Neural progenitor cell (in vitro differentiated cells): ENCODE data around the gene FAM221A. TPM values are rescaled to one million over a fixed set of nuclear protein-coding genes. Genes with fewer than 3 reads are reported as not detected.
A peak's percentile ranks its signal among the peaks of the same experiment; 100 is the strongest.

Source experiments
- DNase-seq: peaks from one replicate; pipeline ENCODE4 v3.0.0-alpha.2; 2016; ENCODE audit warnings: low spot score
- H2AFZ ChIP-seq: fragments of 200-600 bp; sonication (generic); replicated peaks from 2 replicates; pipeline ENCODE4 v1.6.1; 2016; ENCODE audit warnings: antibody characterized with exemption
- H3F3A ChIP-seq: fragments of 200-600 bp; sonication (generic); 2 replicates; pipeline ENCODE4 v1.6.1; 2016; ENCODE audit warnings: antibody characterized with exemption, low read depth
- H3K27ac ChIP-seq: fragments of 200-600 bp; sonication (generic); 2 replicates; pipeline ENCODE4 v1.5.1; 2016; ENCODE audit warnings: mild to moderate bottlenecking
- H3K27me3 ChIP-seq: fragments of 200-600 bp; sonication (generic); 2 replicates; pipeline ENCODE4 v1.6.1; 2016; ENCODE audit warnings: mild to moderate bottlenecking, moderate library complexity
- H3K36me3 ChIP-seq: fragments of 200-600 bp; sonication (generic); 2 replicates; pipeline ENCODE4 v1.5.1; 2016
- H3K4me1 ChIP-seq: fragments of 200-600 bp; sonication (generic); 2 replicates; pipeline ENCODE4 v1.6.1; 2016; ENCODE audit warnings: mixed run types
- H3K4me2 ChIP-seq: fragments of 200-600 bp; sonication (generic); 2 replicates; pipeline ENCODE4 v1.6.1; 2016
- H3K4me3 ChIP-seq: fragments of 200-600 bp; sonication (generic); 2 replicates; pipeline ENCODE4 v1.5.1; 2016
- H3K79me2 ChIP-seq: fragments of 200-600 bp; sonication (generic); 2 replicates; pipeline ENCODE4 v1.6.1; 2016; ENCODE audit warnings: low read depth
- H3K9ac ChIP-seq: fragments of 200-600 bp; sonication (generic); 2 replicates; pipeline ENCODE4 v1.6.1; 2016
- H3K9me3 ChIP-seq: fragments of 200-600 bp; sonication (generic); 2 replicates; pipeline ENCODE4 v1.5.1; 2016; ENCODE audit warnings: low read depth
- H4K20me1 ChIP-seq: fragments of 200-600 bp; sonication (generic); 2 replicates; pipeline ENCODE4 v1.6.1; 2016; ENCODE audit warnings: low read depth
- H3K27ac Mint-ChIP-seq: 3 replicates; pipeline ENCODE4 v1.8.0; 2021; ENCODE audit warnings: mixed read lengths
- H3K27me3 Mint-ChIP-seq: 2 replicates; pipeline ENCODE4 v1.8.0; 2022; ENCODE audit warnings: low read depth, mild to moderate bottlenecking, inconsistent platforms, moderate library complexity, mixed read lengths; ENCODE audit not compliant: insufficient read depth
- H3K36me3 Mint-ChIP-seq: 3 replicates; pipeline ENCODE4 v1.8.0; 2021; ENCODE audit warnings: mixed read lengths
- H3K4me1 Mint-ChIP-seq: 3 replicates; pipeline ENCODE4 v1.8.0; 2021; ENCODE audit warnings: mixed read lengths
- H3K4me3 Mint-ChIP-seq: 3 replicates; pipeline ENCODE4 v1.8.0; 2021; ENCODE audit warnings: mild to moderate bottlenecking, moderate library complexity, mixed read lengths
- H3K9me3 Mint-ChIP-seq: 3 replicates; pipeline ENCODE4 v1.8.0; 2020; ENCODE audit warnings: mixed read lengths
- CTCF ChIP-seq: fragments of 200-600 bp; sonication (generic); IDR thresholded peaks from 2 replicates; pipeline ENCODE4 v1.5.1; 2017; ENCODE audit warnings: antibody characterized with exemption, mild to moderate bottlenecking
- EZH2 ChIP-seq: fragments of 200-600 bp; sonication (generic); IDR thresholded peaks from 2 replicates; pipeline ENCODE4 v1.6.1; 2017; ENCODE audit warnings: antibody characterized with exemption, mild to moderate bottlenecking, moderate library complexity
- EZH2phosphoT487 ChIP-seq: fragments of 200-600 bp; sonication (generic); IDR thresholded peaks from 2 replicates; pipeline ENCODE4 v1.6.1; 2017; ENCODE audit warnings: antibody characterized with exemption
- total RNA-seq: library from RNA; depleted of rRNA; stranded (reverse); fragments of >200 nt; gene quantifications from 2 replicates; pipeline ENCODE4 v1.2.3, GENCODE V29; 2015; ENCODE audit warnings: low replicate concordance

Gene FAM221A
- total RNA-seq, 1 donor from 2014 or later, result 26.2 TPM

GRCh38 chr7:23691320-23691719 is 11.3 kb downstream of the FAM221A start:
- Mint-ChIP-seq H3K27me3 (no peaks in the 10 kb centered on the region), H3K4me3 (no peak overlapping the region), H3K4me1 (no peaks in the 10 kb centered on the region), H3K36me3 (peaks cover 36% of the 10 kb centered on the region), H3K9me3 (no peaks in the 10 kb centered on the region), H3K27ac (no peak overlapping the region)
- H4K20me1 ChIP-seq, result no peaks in the 10 kb centered on the region
- H3K27me3 ChIP-seq, result no peaks in the 10 kb centered on the region
- DNase-seq, result no peak
- TF ChIP-seq CTCF (no peak), EZH2phosphoT487 (no peak), EZH2 (no peak)
- peak overlapping the region; percentile 45 for H3K27ac ChIP-seq
- H3K4me3 ChIP-seq, result no peak overlapping the region
- H3K9ac ChIP-seq, result no peak overlapping the region
- peaks cover 17% of the 10 kb centered on the region for H3K36me3 ChIP-seq
- peaks cover 7% of the 10 kb centered on the region for H3K79me2 ChIP-seq
- no peaks in the 10 kb centered on the region for H3K4me1 ChIP-seq
- H3F3A ChIP-seq, result no peaks in the 10 kb centered on the region
- no peak overlapping the region for H2AFZ ChIP-seq
- no peak overlapping the region for H3K4me2 ChIP-seq
- no peaks in the 10 kb centered on the region for H3K9me3 ChIP-seq

GRCh38 chr7:23693224-23693623 is 13.2 kb downstream of the FAM221A start:
- H3K9me3 ChIP-seq, result no peaks in the 10 kb centered on the region
- peaks cover 33% of the 10 kb centered on the region for H3K36me3 Mint-ChIP-seq
- no peak overlapping the region for H3K4me3 Mint-ChIP-seq
- no peaks in the 10 kb centered on the region for H3K4me1 ChIP-seq
- no peaks in the 10 kb centered on the region for H4K20me1 ChIP-seq
- H3K79me2 ChIP-seq, result no peaks in the 10 kb centered on the region
- H3K36me3 ChIP-seq, result peaks cover 17% of the 10 kb centered on the region
- H3K27ac ChIP-seq, result no peak overlapping the region
- DNase-seq, result no peak
- no peak overlapping the region for H3K27ac Mint-ChIP-seq
- no peak overlapping the region for H3K4me2 ChIP-seq
- H3K4me1 Mint-ChIP-seq, result no peaks in the 10 kb centered on the region
- no peaks in the 10 kb centered on the region for H3K9me3 Mint-ChIP-seq
- no peak overlapping the region for H3K9ac ChIP-seq
- TF ChIP-seq EZH2 (no peak), CTCF (no peak), EZH2phosphoT487 (no peak)
- no peaks in the 10 kb centered on the region for H3F3A ChIP-seq
- H3K27me3 Mint-ChIP-seq, result no peaks in the 10 kb centered on the region
- H3K4me3 ChIP-seq, result no peak overlapping the region
- no peak overlapping the region for H2AFZ ChIP-seq
- no peaks in the 10 kb centered on the region for H3K27me3 ChIP-seq

GRCh38 chr7:23696916-23697441 is 17.0 kb downstream of the FAM221A start:
- peak; percentile 80 for DNase-seq
- Histone ChIP-seq H3K27ac (no peak overlapping the region), H3K4me2 (no peak overlapping the region), H3K9ac (no peak overlapping the region), H3K36me3 (peaks cover 9% of the 10 kb centered on the region), H3K27me3 (no peaks in the 10 kb centered on the region), H3K79me2 (no peaks in the 10 kb centered on the region), H4K20me1 (no peaks in the 10 kb centered on the region), H2AFZ (no peak overlapping the region), H3K4me1 (no peaks in the 10 kb centered on the region), H3F3A (no peaks in the 10 kb centered on the region), H3K9me3 (no peaks in the 10 kb centered on the region), H3K4me3 (no peak overlapping the region)
- peak overlapping the region; percentile 55 for H3K27ac Mint-ChIP-seq
- H3K4me3 Mint-ChIP-seq, result no peak overlapping the region
- H3K36me3 Mint-ChIP-seq, result peaks cover 21% of the 10 kb centered on the region
- H3K27me3 Mint-ChIP-seq, result no peaks in the 10 kb centered on the region
- H3K9me3 Mint-ChIP-seq, result no peaks in the 10 kb centered on the region
- no peak for TF ChIP-seq EZH2phosphoT487
- no peak for TF ChIP-seq EZH2
- TF ChIP-seq CTCF, result peak; percentile 83
- no peaks in the 10 kb centered on the region for H3K4me1 Mint-ChIP-seq
